Activated naive CD8-positive, alpha-beta T cell treated with anti-CD3 and anti-CD28 coated beads, Interleukin-2, amount 50 U/mL, for 24 hours (primary cell): Measurements from ENCODE around the gene CCDC152.

Experiments used
- ATAC-seq: fragments of 150-1000 bp; cut with Tn5 transposase; one replicate; pipeline ENCODE4 v1.10.0; 2021
- DNase-seq: peaks from one replicate; pipeline ENCODE4 v3.0.0; 2021
- H3K27ac Mint-ChIP-seq: one replicate; pipeline ENCODE4 v1.8.0; 2021; ENCODE audit warnings: mild to moderate bottlenecking, mixed read lengths
- H3K27me3 Mint-ChIP-seq: one replicate; pipeline ENCODE4 v1.8.0; 2021; ENCODE audit warnings: mixed read lengths
- H3K36me3 Mint-ChIP-seq: one replicate; pipeline ENCODE4 v1.8.0; 2021; ENCODE audit warnings: low read depth, mixed read lengths
- H3K4me1 Mint-ChIP-seq: one replicate; pipeline ENCODE4 v1.8.0; 2021; ENCODE audit warnings: mixed read lengths
- H3K4me3 Mint-ChIP-seq: one replicate; pipeline ENCODE4 v1.8.0; 2021; ENCODE audit warnings: mild to moderate bottlenecking, moderate library complexity, mixed read lengths
- H3K9me3 Mint-ChIP-seq: one replicate; pipeline ENCODE4 v1.8.0; 2021; ENCODE audit warnings: mixed read lengths

Gene CCDC152

GRCh38 chr5:42760426-42760825, 3.8 kb downstream of the CCDC152 start:
- peaks cover 8% of the 10 kb centered on the region for H3K27me3 Mint-ChIP-seq
- peaks cover 9% of the 10 kb centered on the region for H3K4me1 Mint-ChIP-seq
- H3K36me3 Mint-ChIP-seq: peaks cover 1% of the 10 kb centered on the region
- H3K27ac Mint-ChIP-seq: no peak overlapping the region
- no peak overlapping the region for H3K4me3 Mint-ChIP-seq
- H3K9me3 Mint-ChIP-seq: no peaks in the 10 kb centered on the region
- ATAC-seq (no peak), DNase-seq (no peak)

- H3K36me3 Mint-ChIP-seq: peaks cover 1% of the 10 kb centered on the region
- H3K9me3 Mint-ChIP-seq: no peaks in the 10 kb centered on the region
- peaks cover 5% of the 10 kb centered on the region for H3K27me3 Mint-ChIP-seq
- ATAC-seq: no peak
- H3K4me3 Mint-ChIP-seq: no peak overlapping the region
- no peak for DNase-seq
- H3K27ac Mint-ChIP-seq: no peak overlapping the region
- H3K4me1 Mint-ChIP-seq: peaks cover 8% of the 10 kb centered on the region
These were observed 5.2 kb downstream of the CCDC152 start for GRCh38 chr5:42761791-42762190.

DNA sequence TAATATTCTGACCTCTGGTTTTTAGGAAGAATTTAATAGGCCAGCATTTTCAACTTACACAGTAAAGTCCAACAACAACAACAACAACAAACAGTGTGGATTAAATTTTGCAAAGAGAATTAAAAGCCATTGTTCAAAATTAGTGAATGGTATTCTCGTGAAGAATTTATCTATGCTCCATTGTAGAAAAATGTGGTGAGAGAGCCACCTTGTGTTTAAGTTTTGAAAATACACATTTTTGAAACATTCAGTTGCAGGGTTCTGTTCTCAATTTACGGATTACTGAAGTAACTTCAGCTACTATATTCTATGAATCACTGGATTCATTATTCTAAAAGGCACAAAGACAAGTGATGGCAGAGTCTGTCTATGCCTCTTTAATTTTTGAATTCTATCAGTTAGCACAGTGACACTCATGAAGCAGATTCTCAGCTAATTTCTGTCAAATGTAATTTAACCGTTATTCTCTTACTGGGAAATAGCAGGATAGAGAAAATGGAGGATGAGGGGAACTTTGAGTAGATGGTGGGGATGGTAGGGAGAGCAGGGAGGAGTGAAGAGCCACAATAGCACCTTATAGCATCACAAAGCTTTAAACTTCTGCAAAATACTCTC, 11.0 kb downstream of the CCDC152 start:
- no peaks in the 10 kb centered on the region for H3K4me1 Mint-ChIP-seq
- peaks cover 6% of the 10 kb centered on the region for H3K27me3 Mint-ChIP-seq
- no peak for DNase-seq
- no peaks in the 10 kb centered on the region for H3K9me3 Mint-ChIP-seq
- H3K27ac Mint-ChIP-seq: no peak overlapping the region
- peaks cover 2% of the 10 kb centered on the region for H3K36me3 Mint-ChIP-seq
- no peak for ATAC-seq
- H3K4me3 Mint-ChIP-seq: no peak overlapping the region

DNA sequence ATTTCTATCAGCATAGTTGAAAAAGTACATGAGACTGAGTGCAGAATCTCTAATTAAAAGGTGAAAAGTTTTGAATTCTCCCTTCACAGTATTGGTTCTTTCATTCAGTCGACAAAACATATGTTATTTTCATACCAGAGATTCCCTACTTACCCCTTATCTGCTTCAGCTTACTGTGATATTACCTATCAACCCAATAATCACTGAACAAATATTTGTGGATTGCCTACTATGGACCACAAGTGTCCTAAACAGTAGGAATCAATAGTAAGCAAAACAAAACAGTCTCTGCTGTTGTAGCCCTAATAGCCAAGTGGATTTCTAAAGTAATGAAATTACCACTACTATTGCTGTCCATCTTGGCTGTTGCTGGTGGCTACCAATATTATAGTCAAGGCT, 11.5 kb downstream of the CCDC152 start:
- H3K36me3 Mint-ChIP-seq: peaks cover 2% of the 10 kb centered on the region
- no peak overlapping the region for H3K27ac Mint-ChIP-seq
- H3K9me3 Mint-ChIP-seq: no peaks in the 10 kb centered on the region
- H3K4me3 Mint-ChIP-seq: no peak overlapping the region
- DNase-seq: no peak
- peaks cover 8% of the 10 kb centered on the region for H3K27me3 Mint-ChIP-seq
- ATAC-seq: no peak
- no peaks in the 10 kb centered on the region for H3K4me1 Mint-ChIP-seq

GRCh38 chr5:42770003-42770402, 13.4 kb downstream of the CCDC152 start:
- H3K9me3 Mint-ChIP-seq: no peaks in the 10 kb centered on the region
- peaks cover 7% of the 10 kb centered on the region for H3K27me3 Mint-ChIP-seq
- no peak for DNase-seq
- no peak overlapping the region for H3K27ac Mint-ChIP-seq
- no peak overlapping the region for H3K4me3 Mint-ChIP-seq
- H3K4me1 Mint-ChIP-seq: no peaks in the 10 kb centered on the region
- ATAC-seq: no peak
- H3K36me3 Mint-ChIP-seq: peaks cover 2% of the 10 kb centered on the region

- no peak overlapping the region for H3K27ac Mint-ChIP-seq
- H3K27me3 Mint-ChIP-seq: peaks cover 7% of the 10 kb centered on the region
- H3K9me3 Mint-ChIP-seq: no peaks in the 10 kb centered on the region
- H3K4me3 Mint-ChIP-seq: no peak overlapping the region
- ATAC-seq: no peak
- H3K4me1 Mint-ChIP-seq: no peaks in the 10 kb centered on the region
- peaks cover 2% of the 10 kb centered on the region for H3K36me3 Mint-ChIP-seq
- no peak for DNase-seq
These were observed 15.8 kb downstream of the CCDC152 start for GRCh38 chr5:42772265-42772993.

DNA sequence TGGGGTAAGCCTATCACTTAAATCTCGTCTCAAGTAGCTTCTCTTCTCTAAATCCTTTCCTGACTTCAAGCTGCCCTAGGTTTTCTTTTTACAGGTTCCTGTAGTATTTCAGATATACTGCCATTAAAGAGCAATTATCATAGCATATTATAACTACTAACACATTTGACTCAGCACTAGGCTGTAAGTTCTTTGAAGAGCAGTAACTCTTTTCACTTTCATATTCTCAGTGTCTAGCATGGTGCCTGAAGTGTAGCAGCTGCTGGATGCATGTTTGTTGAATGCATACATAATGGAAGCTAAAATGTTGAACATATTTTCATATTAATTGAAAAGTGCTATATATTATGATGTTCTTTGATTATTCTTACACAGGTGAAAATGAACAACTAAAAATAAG, 22.5 kb downstream of the CCDC152 start:
- Mint-ChIP-seq H3K4me1 (no peaks in the 10 kb centered on the region), H3K4me3 (no peak overlapping the region), H3K27me3 (no peaks in the 10 kb centered on the region), H3K27ac (no peak overlapping the region), H3K36me3 (peaks cover 6% of the 10 kb centered on the region), H3K9me3 (no peaks in the 10 kb centered on the region)
- ATAC-seq: no peak
- no peak for DNase-seq

GRCh38 chr5:42781584-42781983, 25.0 kb downstream of the CCDC152 start:
- H3K4me1 Mint-ChIP-seq: no peaks in the 10 kb centered on the region
- H3K27me3 Mint-ChIP-seq: no peaks in the 10 kb centered on the region
- ATAC-seq (no peak), DNase-seq (no peak)
- H3K36me3 Mint-ChIP-seq: peaks cover 26% of the 10 kb centered on the region
- H3K9me3 Mint-ChIP-seq: peaks cover 5% of the 10 kb centered on the region
- no peak overlapping the region for H3K27ac Mint-ChIP-seq
- H3K4me3 Mint-ChIP-seq: no peak overlapping the region

GRCh38 chr5:42784132-42784531, 27.5 kb downstream of the CCDC152 start:
- H3K4me1 Mint-ChIP-seq: no peaks in the 10 kb centered on the region
- H3K9me3 Mint-ChIP-seq: peaks cover 24% of the 10 kb centered on the region
- H3K4me3 Mint-ChIP-seq: no peak overlapping the region
- no peak overlapping the region for H3K27ac Mint-ChIP-seq
- no peak for ATAC-seq
- no peak for DNase-seq
- H3K27me3 Mint-ChIP-seq: no peaks in the 10 kb centered on the region
- H3K36me3 Mint-ChIP-seq: peaks cover 30% of the 10 kb centered on the region

- H3K9me3 Mint-ChIP-seq: peaks cover 29% of the 10 kb centered on the region
- H3K4me1 Mint-ChIP-seq: no peaks in the 10 kb centered on the region
These were observed 29.1 kb downstream of the CCDC152 start for GRCh38 chr5:42785756-42786155.

DNA sequence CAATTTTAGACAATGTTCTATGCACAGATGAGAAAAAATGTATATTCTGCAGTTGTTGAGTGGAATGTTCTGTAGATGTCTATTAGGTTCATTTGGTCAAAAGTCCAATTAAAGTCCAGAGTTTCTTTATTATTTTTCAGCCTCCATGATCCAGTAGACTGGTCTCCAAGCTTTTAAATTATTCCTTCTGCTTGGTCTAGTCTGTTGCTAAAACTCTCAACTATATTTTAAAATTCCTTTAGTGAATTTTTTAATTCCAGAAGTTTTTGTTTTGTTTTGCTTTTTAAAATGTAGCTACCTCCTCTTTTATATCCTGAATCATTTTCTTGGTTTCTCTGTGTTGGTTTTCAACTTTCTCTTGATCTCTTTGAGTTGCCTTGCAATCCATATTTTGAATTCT, 30.5 kb downstream of the CCDC152 start:
- H3K9me3 Mint-ChIP-seq: peaks cover 35% of the 10 kb centered on the region
- H3K27ac Mint-ChIP-seq: no peak overlapping the region
- ATAC-seq: no peak
- DNase-seq: no peak
- H3K27me3 Mint-ChIP-seq: no peaks in the 10 kb centered on the region
- no peaks in the 10 kb centered on the region for H3K4me1 Mint-ChIP-seq
- H3K4me3 Mint-ChIP-seq: no peak overlapping the region
- peaks cover 32% of the 10 kb centered on the region for H3K36me3 Mint-ChIP-seq

More at GRCh38 chr5:42785756-42786155, 29.1 kb downstream of the CCDC152 start:
- no peak for ATAC-seq
- H3K4me3 Mint-ChIP-seq: no peak overlapping the region
- peaks cover 32% of the 10 kb centered on the region for H3K36me3 Mint-ChIP-seq
- no peaks in the 10 kb centered on the region for H3K27me3 Mint-ChIP-seq
- H3K27ac Mint-ChIP-seq: no peak overlapping the region
- DNase-seq: no peak

DNA sequence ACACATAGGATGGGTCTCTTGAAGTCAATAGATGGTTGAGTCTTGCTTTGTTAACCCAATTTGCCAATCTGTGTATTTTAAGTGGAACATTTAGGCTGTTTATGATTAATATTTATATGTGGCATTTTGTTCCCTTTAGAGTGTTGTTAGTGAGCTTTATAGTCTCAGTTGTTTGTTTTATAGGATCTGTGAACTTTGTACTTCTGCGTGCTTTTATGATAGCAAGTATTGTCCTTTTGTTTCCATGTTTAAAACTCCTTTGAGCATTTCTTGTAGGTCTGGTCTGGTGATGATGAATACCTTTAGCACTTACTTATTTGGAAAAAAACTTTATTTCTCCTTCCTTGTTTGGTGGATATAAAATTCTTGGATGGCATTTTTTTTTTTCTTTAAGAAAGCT, 31.2 kb downstream of the CCDC152 start:
- DNase-seq (no peak), ATAC-seq (no peak)
- Mint-ChIP-seq H3K36me3 (peaks cover 33% of the 10 kb centered on the region), H3K27ac (no peak overlapping the region), H3K4me3 (no peak overlapping the region), H3K4me1 (no peaks in the 10 kb centered on the region), H3K27me3 (no peaks in the 10 kb centered on the region), H3K9me3 (peaks cover 35% of the 10 kb centered on the region)

DNA sequence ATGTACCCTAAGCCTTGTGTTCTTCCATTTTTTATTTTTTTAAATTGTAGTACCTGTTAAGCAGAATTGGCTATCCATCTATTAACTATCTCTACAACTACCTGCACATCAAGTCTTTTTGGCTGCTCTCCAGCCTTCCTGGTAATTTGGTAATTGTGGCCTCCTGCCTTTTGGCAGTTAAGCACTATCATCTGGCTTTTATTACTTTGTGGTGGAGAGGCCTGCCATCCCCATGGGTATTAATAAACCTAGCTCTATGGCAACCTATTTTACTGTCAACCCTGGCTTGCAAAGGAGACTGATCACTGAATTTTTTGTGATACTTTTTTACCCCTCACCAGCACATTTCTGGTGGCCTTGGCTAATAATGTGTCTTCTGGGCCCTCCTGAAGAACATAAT, 34.5 kb downstream of the CCDC152 start:
- Mint-ChIP-seq H3K4me3 (no peak overlapping the region), H3K36me3 (peaks cover 14% of the 10 kb centered on the region), H3K9me3 (peaks cover 46% of the 10 kb centered on the region), H3K27ac (no peak overlapping the region), H3K27me3 (no peaks in the 10 kb centered on the region), H3K4me1 (no peaks in the 10 kb centered on the region)
- no peak for DNase-seq
- no peak for ATAC-seq

- no peaks in the 10 kb centered on the region for H3K27me3 Mint-ChIP-seq
- ATAC-seq (no peak), DNase-seq (no peak)
- no peak overlapping the region for H3K27ac Mint-ChIP-seq
- no peak overlapping the region for H3K4me3 Mint-ChIP-seq
- H3K9me3 Mint-ChIP-seq: peaks cover 17% of the 10 kb centered on the region
- no peaks in the 10 kb centered on the region for H3K4me1 Mint-ChIP-seq
- H3K36me3 Mint-ChIP-seq: peaks cover 14% of the 10 kb centered on the region
These were observed 41.9 kb downstream of the CCDC152 start for GRCh38 chr5:42798284-42799240.

DNA sequence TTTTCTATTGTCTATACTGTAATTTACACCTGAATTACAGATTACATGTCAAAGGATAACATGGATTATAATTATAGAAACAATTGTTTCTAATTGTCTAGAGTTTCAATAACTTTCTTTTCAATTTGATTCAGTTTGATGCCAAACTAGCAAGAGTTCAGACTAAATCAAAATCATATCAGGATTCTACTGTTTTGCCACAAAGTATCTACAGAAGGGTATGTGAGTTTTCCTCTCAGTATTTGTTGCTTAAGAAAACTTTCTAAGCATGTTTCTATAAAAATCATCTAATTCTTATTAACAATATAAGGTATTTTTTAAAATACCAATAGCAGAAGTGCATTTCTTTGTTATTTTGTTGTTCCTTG, 42.6 kb downstream of the CCDC152 start:
- DNase-seq: no peak
- ATAC-seq: no peak
- Mint-ChIP-seq H3K27me3 (no peaks in the 10 kb centered on the region), H3K9me3 (peaks cover 10% of the 10 kb centered on the region), H3K4me1 (no peaks in the 10 kb centered on the region), H3K36me3 (peaks cover 14% of the 10 kb centered on the region), H3K4me3 (no peak overlapping the region), H3K27ac (no peak overlapping the region)
